ENCODE results near the gene PRSS35. TPM values are rescaled to one million over a fixed set of nuclear protein-coding genes. Genes with fewer than 3 reads are reported as not detected.

PRSS35 gene, protein sequence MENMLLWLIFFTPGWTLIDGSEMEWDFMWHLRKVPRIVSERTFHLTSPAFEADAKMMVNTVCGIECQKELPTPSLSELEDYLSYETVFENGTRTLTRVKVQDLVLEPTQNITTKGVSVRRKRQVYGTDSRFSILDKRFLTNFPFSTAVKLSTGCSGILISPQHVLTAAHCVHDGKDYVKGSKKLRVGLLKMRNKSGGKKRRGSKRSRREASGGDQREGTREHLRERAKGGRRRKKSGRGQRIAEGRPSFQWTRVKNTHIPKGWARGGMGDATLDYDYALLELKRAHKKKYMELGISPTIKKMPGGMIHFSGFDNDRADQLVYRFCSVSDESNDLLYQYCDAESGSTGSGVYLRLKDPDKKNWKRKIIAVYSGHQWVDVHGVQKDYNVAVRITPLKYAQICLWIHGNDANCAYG
- polyA plus RNA-seq = 1 to 10 TPM in 1 of 4 donors, under 1 TPM in 1, not detected in 2; 0.12 to 4.0 TPM
- long read RNA-seq, donor 1, transcript PRSS35-201 (2 exons, 2,440 nt) = major isoform, 5 of 15 reads
- long read RNA-seq, donor 1, partial matches to known transcripts = 10 of 15 reads
- long read RNA-seq, donor 1, other reads (novel, unspliced or antisense) = 0 of 15 reads
- long read RNA-seq, donor 2, partial matches to known transcripts = 0 of 1 reads
- long read RNA-seq, donor 2, other reads (novel, unspliced or antisense) = 0 of 1 reads
- long read RNA-seq, donor 3, partial matches to known transcripts = 0 of 2 reads
- long read RNA-seq, donor 3, other reads (novel, unspliced or antisense) = 0 of 2 reads
- long read RNA-seq, donor 4, partial matches to known transcripts = 0 of 1 reads
- long read RNA-seq, donor 4, other reads (novel, unspliced or antisense) = 0 of 1 reads
- long read RNA-seq, donor 5, partial matches to known transcripts = 0 of 1 reads
- long read RNA-seq, donor 5, other reads (novel, unspliced or antisense) = 0 of 1 reads
- long read RNA-seq, donor 6, partial matches to known transcripts = 0 of 1 reads
- long read RNA-seq, donor 6, other reads (novel, unspliced or antisense) = 0 of 1 reads
- long read RNA-seq, donor 7, transcript PRSS35-201 (2 exons, 2,440 nt) = major isoform, 41 of 152 reads
- long read RNA-seq, donor 7, partial matches to known transcripts = 111 of 152 reads
- long read RNA-seq, donor 7, other reads (novel, unspliced or antisense) = 0 of 152 reads
- long read RNA-seq, donor 8 = 0 reads
- long read RNA-seq, donor 9, partial matches to known transcripts = 0 of 3 reads
- long read RNA-seq, donor 9, other reads (novel, unspliced or antisense) = 0 of 3 reads
- long read RNA-seq, donor 10, transcript PRSS35-201 (2 exons, 2,440 nt) = major isoform, 17 of 58 reads
- long read RNA-seq, donor 10, partial matches to known transcripts = 41 of 58 reads
- long read RNA-seq, donor 10, other reads (novel, unspliced or antisense) = 0 of 58 reads

DNA sequence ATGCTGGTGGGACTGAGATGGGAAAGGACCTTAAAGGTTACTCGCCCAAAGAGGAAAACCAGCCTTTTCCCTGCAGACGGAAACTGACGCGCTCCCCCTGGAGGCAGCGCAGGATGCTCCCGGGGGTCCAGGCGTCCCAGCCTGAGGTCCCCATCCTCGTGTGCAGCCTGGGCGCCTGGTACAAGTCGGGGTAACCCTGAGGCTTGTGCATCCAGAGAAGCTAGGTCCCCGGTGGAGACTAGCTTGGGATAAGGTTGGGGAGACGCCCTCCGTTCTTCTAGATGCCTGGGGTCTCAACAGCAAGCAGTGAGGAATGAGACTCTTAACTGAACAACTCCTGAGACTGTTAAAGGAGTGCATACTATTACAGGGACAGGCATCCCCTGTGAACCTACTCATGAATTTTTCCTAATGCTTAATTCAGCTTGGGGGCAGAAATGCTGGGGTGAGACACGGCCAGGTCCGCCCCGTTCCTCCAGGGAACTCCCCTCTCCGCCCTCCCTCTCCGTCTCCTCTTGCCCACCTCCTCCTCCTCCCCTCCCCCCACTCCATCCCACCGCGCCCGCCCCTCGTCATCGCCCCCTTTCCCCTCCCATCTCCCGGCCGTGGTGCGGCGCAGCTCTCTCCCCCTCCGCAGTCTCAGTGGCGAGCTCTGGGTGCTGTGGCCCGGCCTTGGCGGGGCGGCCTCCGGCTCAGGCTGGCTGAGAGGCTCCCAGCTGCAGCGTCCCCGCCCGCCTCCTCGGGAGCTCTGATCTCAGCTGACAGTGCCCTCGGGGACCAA lies at the start of gene PRSS35:
Gene PRSS35 (plus strand): TSS at position 634 of the 781 bp plus-strand sequence. CDS start 10,908 bp downstream, outside the sequence.
- Histone ChIP-seq H3K4me1 (ENCODE audit: control insufficient read depth in 3 of 3, insufficient read depth in 2 of 3, low read depth in 1 of 3, low read length in 2 of 3) (peaks cover 0 to 16% (median 0%) of the 10 kb centered on the region in 3 donors), H3K4me3 (ENCODE audit: low read depth in 1 of 3, low read length in 3 of 3) (peak within 1 kb of the TSS in 2 of 3 donors; percentile 58 to 59), H3K9me3 (ENCODE audit: control insufficient read depth in 2 of 2, insufficient read depth in 1 of 2, low read depth in 1 of 2, low read length in 1 of 2) (no peaks in the 10 kb centered on the region), H3K27me3 (ENCODE audit: control insufficient read depth in 3 of 3, insufficient read depth in 3 of 3, low read length in 3 of 3) (no peaks in the 10 kb centered on the region), H3K27ac (ENCODE audit: low read depth in 1 of 3, low read length in 2 of 3) (peak within 1 kb of the TSS in 1 of 3 donors; percentile 58), H3K36me3 (ENCODE audit: control insufficient read depth in 3 of 3, insufficient read depth in 2 of 3, low read depth in 1 of 3, low read length in 3 of 3) (no peaks in the 10 kb centered on the region)
- FAIRE-seq (no peak), DNase-seq (peak; percentile 56 to 84)
- 1 to 2% (median 2%) methylated on average over 33 to 38 of the region's 38 CpGs for WGBS, 3 donors

DNA sequence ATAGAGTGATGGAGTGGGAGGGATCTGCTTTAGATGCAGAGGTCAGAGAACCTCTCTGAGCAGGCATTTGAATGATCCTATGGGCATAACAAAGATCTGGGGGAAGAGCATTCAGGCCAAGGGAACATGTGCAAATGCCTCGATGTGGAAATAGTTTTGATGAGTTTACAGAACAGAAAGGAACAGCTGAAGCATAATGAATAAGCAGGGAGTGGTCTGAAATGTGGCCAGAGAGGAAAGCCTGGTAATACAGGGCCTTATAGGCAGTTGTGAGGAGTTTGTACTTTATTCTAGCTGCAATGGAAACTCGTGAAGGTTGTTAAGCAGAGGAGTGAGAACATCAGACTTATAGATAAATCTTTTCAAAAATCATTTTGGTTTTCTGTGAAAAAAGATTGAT lies 48.4 kb upstream of the PRSS35 start:
- Histone ChIP-seq H3K4me3 (ENCODE audit: low read depth in 1 of 3, low read length in 3 of 3) (no peak overlapping the region), H3K4me1 (ENCODE audit: control insufficient read depth in 3 of 3, insufficient read depth in 2 of 3, low read depth in 1 of 3, low read length in 2 of 3) (peaks cover 0 to 32% (median 0%) of the 10 kb centered on the region in 3 donors), H3K36me3 (ENCODE audit: control insufficient read depth in 3 of 3, insufficient read depth in 2 of 3, low read depth in 1 of 3, low read length in 3 of 3) (no peaks in the 10 kb centered on the region), H3K27ac (ENCODE audit: low read depth in 1 of 3, low read length in 2 of 3) (peak overlapping the region in 1 of 3 donors; percentile 79), H3K9me3 (ENCODE audit: control insufficient read depth in 2 of 2, insufficient read depth in 1 of 2, low read depth in 1 of 2, low read length in 1 of 2) (no peaks in the 10 kb centered on the region), H3K27me3 (ENCODE audit: control insufficient read depth in 3 of 3, insufficient read depth in 3 of 3, low read length in 3 of 3) (no peaks in the 10 kb centered on the region)
- WGBS, 3 donors = 8 to 38% (median 16%) methylated on average over 2 of the region's 2 CpGs
- peak; percentile 45 to 66 for DNase-seq
- FAIRE-seq = no peak

DNA sequence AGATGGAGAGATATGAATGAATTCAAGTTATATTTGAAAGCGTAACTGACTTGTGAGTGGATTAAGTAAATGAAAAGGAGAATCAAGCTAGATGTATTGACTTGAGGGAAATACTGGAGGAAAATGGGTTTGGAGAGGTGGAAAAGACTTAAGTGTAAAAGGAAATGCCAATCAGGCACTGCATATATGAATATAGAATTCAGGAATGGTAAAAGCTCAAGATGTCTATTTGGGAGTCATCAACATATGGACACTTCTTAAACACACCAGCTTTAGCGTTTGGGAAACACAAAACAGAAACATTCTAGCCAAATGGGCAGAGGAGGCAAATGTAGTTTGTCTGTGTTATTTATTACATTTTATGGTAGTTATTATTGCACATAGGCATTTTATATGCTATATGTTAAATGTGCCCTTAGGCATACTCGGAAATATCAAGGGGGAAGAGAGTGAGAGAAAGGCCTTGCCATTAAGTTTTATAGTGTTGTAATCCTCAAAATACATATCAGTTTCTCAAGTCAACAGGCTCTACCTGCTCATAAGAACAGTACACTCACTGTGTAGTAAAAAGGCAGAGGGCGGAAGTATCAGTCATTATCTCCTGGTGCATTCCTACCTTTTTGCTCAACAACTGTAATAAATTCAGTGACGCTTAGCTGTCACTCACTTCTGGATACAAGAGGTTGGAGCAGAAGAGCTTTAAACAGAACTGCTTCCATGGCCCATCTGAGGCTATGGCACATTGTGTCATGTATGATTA lies 47.8 kb upstream of the PRSS35 start:
- H3K27me3 ChIP-seq (ENCODE audit: control insufficient read depth in 3 of 3, insufficient read depth in 3 of 3, low read length in 3 of 3) = no peaks in the 10 kb centered on the region
- H3K9me3 ChIP-seq (ENCODE audit: control insufficient read depth in 2 of 2, insufficient read depth in 1 of 2, low read depth in 1 of 2, low read length in 1 of 2) = no peaks in the 10 kb centered on the region
- peak overlapping the region in 2 of 3 donors; percentile 36 to 79 for H3K27ac ChIP-seq (ENCODE audit: low read depth in 1 of 3, low read length in 2 of 3)
- peaks cover 0 to 31% (median 0%) of the 10 kb centered on the region in 3 donors for H3K4me1 ChIP-seq (ENCODE audit: control insufficient read depth in 3 of 3, insufficient read depth in 2 of 3, low read depth in 1 of 3, low read length in 2 of 3)
- DNase-seq = peak; percentile 92 to 93
- WGBS, 3 donors = 29 to 68% (median 51%) methylated on average over 5 of the region's 5 CpGs
- H3K36me3 ChIP-seq (ENCODE audit: control insufficient read depth in 3 of 3, insufficient read depth in 2 of 3, low read depth in 1 of 3, low read length in 3 of 3) = no peaks in the 10 kb centered on the region
- no peak overlapping the region for H3K4me3 ChIP-seq (ENCODE audit: low read depth in 1 of 3, low read length in 3 of 3)
- FAIRE-seq = no peak

DNA sequence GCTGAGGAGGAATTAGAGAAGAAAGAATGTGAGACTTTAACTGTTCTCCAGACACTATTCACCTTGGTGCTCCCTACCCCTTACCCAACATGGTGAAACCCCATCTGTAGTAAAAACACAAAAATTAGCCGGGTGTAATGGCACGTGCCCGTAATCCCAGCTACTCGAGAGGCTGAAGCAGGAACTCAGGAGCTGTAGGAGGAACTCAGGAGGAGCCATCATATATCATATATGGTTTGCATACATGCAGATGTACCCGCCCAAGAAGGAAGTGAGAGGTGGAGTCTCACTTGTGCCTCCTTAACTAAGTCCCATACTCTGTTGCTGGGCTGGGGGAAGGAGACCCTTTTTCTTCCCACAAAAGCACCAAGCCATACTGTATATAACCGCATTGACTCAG lies 46.0 kb upstream of the PRSS35 start:
- Histone ChIP-seq H3K27me3 (ENCODE audit: control insufficient read depth in 3 of 3, insufficient read depth in 3 of 3, low read length in 3 of 3) (no peaks in the 10 kb centered on the region), H3K27ac (ENCODE audit: low read depth in 1 of 3, low read length in 2 of 3) (no peak overlapping the region), H3K36me3 (ENCODE audit: control insufficient read depth in 3 of 3, insufficient read depth in 2 of 3, low read depth in 1 of 3, low read length in 3 of 3) (no peaks in the 10 kb centered on the region), H3K9me3 (ENCODE audit: control insufficient read depth in 2 of 2, insufficient read depth in 1 of 2, low read depth in 1 of 2, low read length in 1 of 2) (no peaks in the 10 kb centered on the region), H3K4me1 (ENCODE audit: control insufficient read depth in 3 of 3, insufficient read depth in 2 of 3, low read depth in 1 of 3, low read length in 2 of 3) (peaks cover 0 to 30% (median 0%) of the 10 kb centered on the region in 3 donors), H3K4me3 (ENCODE audit: low read depth in 1 of 3, low read length in 3 of 3) (no peak overlapping the region)
- FAIRE-seq (no peak), DNase-seq (no peak)
- 90 to 93% (median 92%) methylated on average over 6 of the region's 6 CpGs for WGBS, 3 donors

DNA sequence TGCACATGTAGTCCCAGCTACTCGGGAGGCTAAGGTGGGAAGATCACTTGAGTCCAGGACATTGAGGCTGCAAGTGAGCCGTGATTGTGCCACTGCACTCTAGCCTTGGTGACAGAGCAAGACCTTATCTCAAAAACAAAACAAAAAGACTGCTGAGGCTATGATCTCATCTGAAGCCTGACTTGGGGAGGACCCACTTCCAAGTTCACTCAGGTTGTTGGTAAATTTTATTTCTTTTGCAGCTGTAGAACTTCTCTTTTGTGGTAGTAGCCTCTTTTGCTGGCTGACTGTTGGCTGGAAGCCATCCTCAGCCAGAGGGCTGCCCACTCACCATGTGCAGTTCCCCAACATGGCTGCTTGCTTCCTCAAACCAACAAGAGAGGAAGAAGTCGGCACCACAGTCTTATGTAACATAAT lies 44.7 kb upstream of the PRSS35 start:
- no peaks in the 10 kb centered on the region for H3K36me3 ChIP-seq (ENCODE audit: control insufficient read depth in 3 of 3, insufficient read depth in 2 of 3, low read depth in 1 of 3, low read length in 3 of 3)
- 63 to 75% (median 69%) methylated on average over 3 of the region's 3 CpGs for WGBS, 3 donors
- no peak for DNase-seq
- H3K27ac ChIP-seq (ENCODE audit: low read depth in 1 of 3, low read length in 2 of 3) = no peak overlapping the region
- H3K4me1 ChIP-seq (ENCODE audit: control insufficient read depth in 3 of 3, insufficient read depth in 2 of 3, low read depth in 1 of 3, low read length in 2 of 3) = peaks cover 0 to 30% (median 0%) of the 10 kb centered on the region in 3 donors
- no peaks in the 10 kb centered on the region for H3K9me3 ChIP-seq (ENCODE audit: control insufficient read depth in 2 of 2, insufficient read depth in 1 of 2, low read depth in 1 of 2, low read length in 1 of 2)
- H3K27me3 ChIP-seq (ENCODE audit: control insufficient read depth in 3 of 3, insufficient read depth in 3 of 3, low read length in 3 of 3) = no peaks in the 10 kb centered on the region
- no peak overlapping the region for H3K4me3 ChIP-seq (ENCODE audit: low read depth in 1 of 3, low read length in 3 of 3)
- FAIRE-seq = no peak

DNA sequence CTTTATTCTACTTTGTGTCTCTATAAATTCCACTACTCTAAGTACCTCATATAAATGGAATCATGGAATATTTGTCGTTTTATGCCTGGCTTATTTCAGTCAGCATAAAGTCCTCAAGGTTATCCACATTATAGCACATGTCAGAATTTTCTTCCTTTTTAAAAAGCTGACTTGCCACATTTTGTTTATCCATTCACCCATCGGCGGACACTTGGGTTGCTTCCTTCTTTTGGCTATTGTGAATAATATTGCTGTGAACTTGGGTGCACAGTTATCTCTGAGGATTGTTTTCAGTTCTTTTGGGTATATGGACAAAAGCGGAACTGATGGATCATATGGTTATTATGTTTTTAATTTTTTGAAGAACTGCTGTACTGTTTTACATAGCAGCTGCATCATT lies 42.3 kb upstream of the PRSS35 start:
- H3K4me3 ChIP-seq (ENCODE audit: low read depth in 1 of 3, low read length in 3 of 3) = no peak overlapping the region
- H3K27ac ChIP-seq (ENCODE audit: low read depth in 1 of 3, low read length in 2 of 3) = no peak overlapping the region
- 70 to 82% (median 77%) methylated on average over 4 of the region's 4 CpGs for WGBS, 3 donors
- DNase-seq (no peak), FAIRE-seq (no peak)
- H3K27me3 ChIP-seq (ENCODE audit: control insufficient read depth in 3 of 3, insufficient read depth in 3 of 3, low read length in 3 of 3) = no peaks in the 10 kb centered on the region
- no peaks in the 10 kb centered on the region for H3K9me3 ChIP-seq (ENCODE audit: control insufficient read depth in 2 of 2, insufficient read depth in 1 of 2, low read depth in 1 of 2, low read length in 1 of 2)
- no peaks in the 10 kb centered on the region for H3K36me3 ChIP-seq (ENCODE audit: control insufficient read depth in 3 of 3, insufficient read depth in 2 of 3, low read depth in 1 of 3, low read length in 3 of 3)
- peaks cover 2 to 18% (median 2%) of the 10 kb centered on the region in 3 donors for H3K4me1 ChIP-seq (ENCODE audit: control insufficient read depth in 3 of 3, insufficient read depth in 2 of 3, low read depth in 1 of 3, low read length in 2 of 3)

DNA sequence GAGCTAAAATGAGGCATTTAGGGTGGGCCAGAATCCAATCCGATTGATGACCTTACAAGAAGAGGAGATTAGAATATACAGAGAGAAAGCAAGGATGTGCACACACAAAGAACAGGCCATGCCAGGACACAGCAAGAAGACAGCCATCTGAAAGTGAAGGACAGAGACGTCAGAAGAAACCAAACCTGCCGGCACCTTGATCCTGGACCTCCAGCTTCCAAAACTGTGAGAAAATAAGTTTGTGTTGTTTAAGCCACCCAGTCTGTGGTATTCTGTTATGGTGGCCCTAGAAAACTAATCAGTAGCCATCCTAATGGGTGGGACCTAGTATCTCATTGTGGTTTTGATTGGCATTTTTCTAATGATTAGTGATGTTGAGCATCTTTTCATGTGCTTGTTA lies 41.7 kb upstream of the PRSS35 start:
- Histone ChIP-seq H3K27ac (ENCODE audit: low read depth in 1 of 3, low read length in 2 of 3) (no peak overlapping the region), H3K9me3 (ENCODE audit: control insufficient read depth in 2 of 2, insufficient read depth in 1 of 2, low read depth in 1 of 2, low read length in 1 of 2) (no peaks in the 10 kb centered on the region), H3K4me1 (ENCODE audit: control insufficient read depth in 3 of 3, insufficient read depth in 2 of 3, low read depth in 1 of 3, low read length in 2 of 3) (peaks cover 2 to 12% (median 2%) of the 10 kb centered on the region in 3 donors), H3K4me3 (ENCODE audit: low read depth in 1 of 3, low read length in 3 of 3) (no peak overlapping the region), H3K27me3 (ENCODE audit: control insufficient read depth in 3 of 3, insufficient read depth in 3 of 3, low read length in 3 of 3) (no peaks in the 10 kb centered on the region), H3K36me3 (ENCODE audit: control insufficient read depth in 3 of 3, insufficient read depth in 2 of 3, low read depth in 1 of 3, low read length in 3 of 3) (no peaks in the 10 kb centered on the region)
- FAIRE-seq (no peak), DNase-seq (no peak)
- WGBS, 3 donors = 91 to 97% (median 91%) methylated on average over 3 of the region's 3 CpGs
